Cardiac fibroblast (primary cell): ENCODE data around the gene CLEC18C.
"Not testable (repeated sequence)": the region's sequence is repeated elsewhere in the genome, so short reads cannot be mapped to it uniquely, and the experiment has no call there.

ENCODE experiments used
- DNase-seq, 2 donors: peaks; one replicate each; pipeline versions ENCODE4 v3.0.0 to v3.0.0-alpha.2; 2010; ENCODE audit warnings: low read depth in 2 of 2
- H3K4me3 ChIP-seq, 2 donors: replicated peaks in 1 of 2; 1 replicate in 1 of 2; 2 replicates in 1 of 2; pipeline ENCODE4 v1.5.1; 2011; ENCODE audit warnings: low read depth in 2 of 2, low read length in 2 of 2, mild to moderate bottlenecking in 2 of 2, moderate library complexity in 1 of 2
- CTCF ChIP-seq: IDR thresholded peaks from one replicate; pipeline ENCODE4 v1.5.1; 2011; ENCODE audit warnings: low read depth, mild to moderate bottlenecking, low read length, inconsistent platforms

The CLEC18C gene

GRCh38 chr16:70151941-70152509 is 21.6 kb upstream of the CLEC18C start:
- no peak for TF ChIP-seq CTCF
- H3K4me3 ChIP-seq = no peak overlapping the region
- peak in 1 of 2 donors; percentile 9 for DNase-seq

GRCh38 chr16:70152578-70153302 is 20.8 kb upstream of the CLEC18C start:
- TF ChIP-seq CTCF = no peak
- no peak overlapping the region for H3K4me3 ChIP-seq
- no peak for DNase-seq

GRCh38 chr16:70154736-70155135 is 18.9 kb upstream of the CLEC18C start:
- not testable (repeated sequence) for DNase-seq, H3K4me3 ChIP-seq

- TF ChIP-seq CTCF = no peak
- no peak overlapping the region for H3K4me3 ChIP-seq
- DNase-seq = no peak
Observed at GRCh38 chr16:70156207-70156978, 17.2 kb upstream of the CLEC18C start.

- no peak overlapping the region for H3K4me3 ChIP-seq
- no peak for TF ChIP-seq CTCF
- no peak for DNase-seq
Observed at GRCh38 chr16:70157105-70157476, 16.5 kb upstream of the CLEC18C start.

GRCh38 chr16:70157477-70158260 is 15.9 kb upstream of the CLEC18C start:
- no peak overlapping the region for H3K4me3 ChIP-seq
- no peak for TF ChIP-seq CTCF
- DNase-seq = no peak
